Kidney epithelial cell (primary cell): ENCODE results near the gene CDH22. TPM values are rescaled to one million over a fixed set of nuclear protein-coding genes. Genes with fewer than 3 reads are reported as not detected.

Source experiments
- DNase-seq: peaks from one replicate; pipeline ENCODE4 v3.0.0-alpha.2; 2010; ENCODE audit warnings: low read depth
- H3K27me3 ChIP-seq: 2 replicates; pipeline ENCODE4 v1.6.0; 2011; ENCODE audit warnings: low read length; ENCODE audit not compliant: control insufficient read depth, insufficient read depth
- H3K36me3 ChIP-seq: 2 replicates; pipeline ENCODE4 v1.5.1; 2011; ENCODE audit warnings: low read length; ENCODE audit not compliant: control insufficient read depth, insufficient read depth
- H3K4me3 ChIP-seq: 2 replicates; pipeline ENCODE4 v1.5.1; 2011; ENCODE audit warnings: low read depth, mild to moderate bottlenecking, control low read depth, low read length
- CTCF ChIP-seq: IDR thresholded peaks from 2 replicates; pipeline ENCODE4 v1.5.1; 2011; ENCODE audit warnings: mild to moderate bottlenecking, moderate library complexity, low read length, control low read depth, inconsistent platforms; ENCODE audit not compliant: insufficient read depth, poor library complexity, severe bottlenecking
- total RNA-seq: library from RNA; depleted of rRNA; stranded (reverse); fragments of >200 nt; gene quantifications from 2 replicates; pipeline ENCODE4 v1.2.3, GENCODE V29; 2015

Gene CDH22
- total RNA-seq, 1 donor from 2014 or later, result not detected

GRCh38 chr20:46213946-46214823 is 94.1 kb downstream of the CDH22 start:
- no peak overlapping the region for H3K4me3 ChIP-seq
- no peak for TF ChIP-seq CTCF
- peaks cover 29% of the 10 kb centered on the region for H3K27me3 ChIP-seq
- no peak for DNase-seq
- H3K36me3 ChIP-seq, result no peaks in the 10 kb centered on the region

DNA sequence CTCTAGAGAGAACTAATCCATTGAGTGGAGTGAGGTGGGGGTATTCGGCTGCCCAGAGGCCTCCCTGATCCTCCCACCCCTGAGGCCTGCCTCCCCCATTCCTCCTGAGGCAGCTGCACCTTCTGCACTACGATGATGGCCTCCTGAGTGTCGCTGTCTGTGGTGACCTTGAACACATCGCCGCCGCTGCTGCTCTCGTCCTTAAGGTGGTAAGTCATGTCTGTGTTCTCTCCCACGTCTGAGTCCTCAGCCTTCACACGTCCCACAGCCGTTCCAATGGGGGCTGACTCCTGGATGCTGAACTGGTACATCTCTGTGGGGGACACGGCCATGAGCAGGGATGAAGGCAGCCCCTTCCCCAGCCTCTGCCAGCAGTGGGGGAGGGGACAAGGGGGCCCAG is 95.4 kb downstream of the CDH22 start:
- TF ChIP-seq CTCF, result no peak
- no peak for DNase-seq
- H3K4me3 ChIP-seq, result no peak overlapping the region
- no peaks in the 10 kb centered on the region for H3K36me3 ChIP-seq
- peaks cover 29% of the 10 kb centered on the region for H3K27me3 ChIP-seq

DNA sequence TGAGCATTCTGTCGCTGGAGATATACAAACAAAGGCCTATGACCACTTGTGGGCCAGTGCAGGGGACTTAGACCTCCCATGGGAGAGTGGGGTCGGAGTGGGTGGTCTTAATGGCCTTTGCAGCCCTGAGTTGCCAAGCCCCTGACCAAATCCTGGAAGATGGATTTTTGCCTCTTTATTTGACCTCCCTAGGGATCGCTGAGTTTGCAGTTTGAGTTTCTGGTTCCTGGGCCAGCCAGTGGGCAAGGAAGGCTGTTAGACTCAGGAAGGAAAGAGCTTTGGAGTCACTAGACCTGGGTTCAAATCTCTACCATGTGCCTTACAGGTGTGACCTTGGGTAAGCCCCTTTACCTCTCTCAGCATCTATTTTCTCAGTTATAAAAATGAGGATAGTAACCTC is 96.0 kb downstream of the CDH22 start:
- Histone ChIP-seq H3K27me3 (peaks cover 29% of the 10 kb centered on the region), H3K36me3 (no peaks in the 10 kb centered on the region)
- no peak for TF ChIP-seq CTCF

GRCh38 chr20:46211331-46211722 is 97.0 kb downstream of the CDH22 start:
- peaks cover 29% of the 10 kb centered on the region for H3K27me3 ChIP-seq
- DNase-seq, result no peak
- TF ChIP-seq CTCF, result no peak
- no peaks in the 10 kb centered on the region for H3K36me3 ChIP-seq
- H3K4me3 ChIP-seq, result no peak overlapping the region

More for the DNA sequence above, 96.0 kb downstream of the CDH22 start:
- no peak for DNase-seq
- H3K4me3 ChIP-seq, result no peak overlapping the region

- H3K36me3 ChIP-seq, result no peaks in the 10 kb centered on the region
- H3K27me3 ChIP-seq, result peaks cover 29% of the 10 kb centered on the region
- H3K4me3 ChIP-seq, result no peak overlapping the region
- DNase-seq, result no peak
- no peak for TF ChIP-seq CTCF
These were observed 97.5 kb downstream of the CDH22 start for GRCh38 chr20:46210672-46211330.
